GOT3 (cell line): ENCODE data around the gene UBE2E2.

Source experiments
- DNase-seq: peaks from one replicate; lab custom pipeline; 2025; ENCODE audit warnings: mixed read lengths; lab: John Stamatoyannopoulos, UW

Gene UBE2E2

DNA sequence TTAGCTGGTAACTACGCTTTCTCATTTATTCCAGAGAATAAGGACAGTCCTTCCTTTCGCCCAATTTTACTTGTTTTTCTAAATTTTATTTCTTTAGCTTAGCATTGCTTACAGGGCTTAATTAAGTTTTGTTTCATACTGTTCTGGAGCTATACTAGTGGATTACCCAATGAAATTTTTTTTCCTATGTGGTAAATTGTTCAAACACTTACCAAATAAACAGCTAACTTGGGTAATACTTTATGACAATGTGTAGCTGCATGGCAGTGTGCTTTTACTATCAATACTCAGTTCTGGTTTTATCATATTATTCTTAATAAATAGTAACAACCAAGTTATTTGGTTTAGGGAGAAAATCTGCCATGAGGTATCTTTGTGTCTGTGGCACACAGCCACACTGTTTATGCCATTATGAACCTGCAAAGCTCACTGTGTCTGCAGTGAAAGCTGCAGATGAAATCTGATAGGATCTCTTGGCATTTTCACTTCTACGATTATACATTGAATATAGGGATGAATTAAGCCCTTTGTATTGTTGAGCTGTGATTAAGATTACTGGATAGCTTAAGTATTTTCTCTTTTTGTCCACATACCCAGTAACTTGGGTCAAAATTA lies 37.2 kb downstream of the UBE2E2 start:
- DNase-seq, result no peak

DNA sequence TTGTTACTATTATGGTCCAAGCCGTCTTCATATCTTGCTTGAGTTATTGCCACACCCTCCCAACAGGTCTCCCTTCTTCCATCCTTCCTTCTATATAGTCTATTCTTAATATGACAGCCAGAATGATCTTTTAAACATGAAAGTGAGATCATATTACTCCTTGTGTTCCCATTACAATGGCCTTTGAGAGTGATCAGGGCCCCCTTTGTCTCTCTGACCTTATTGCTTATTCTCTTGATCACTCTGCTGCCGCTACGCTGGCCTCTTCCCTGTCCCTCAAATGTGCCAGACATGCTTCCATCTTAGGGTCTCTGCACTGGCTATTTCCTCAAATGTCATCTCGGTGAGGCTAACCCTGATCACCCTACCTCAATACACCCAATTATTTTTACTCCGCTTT lies 38.1 kb downstream of the UBE2E2 start:
- DNase-seq, result no peak

GRCh38 chr3:23242106-23242505 lies 39.0 kb downstream of the UBE2E2 start:
- no peak for DNase-seq

DNA sequence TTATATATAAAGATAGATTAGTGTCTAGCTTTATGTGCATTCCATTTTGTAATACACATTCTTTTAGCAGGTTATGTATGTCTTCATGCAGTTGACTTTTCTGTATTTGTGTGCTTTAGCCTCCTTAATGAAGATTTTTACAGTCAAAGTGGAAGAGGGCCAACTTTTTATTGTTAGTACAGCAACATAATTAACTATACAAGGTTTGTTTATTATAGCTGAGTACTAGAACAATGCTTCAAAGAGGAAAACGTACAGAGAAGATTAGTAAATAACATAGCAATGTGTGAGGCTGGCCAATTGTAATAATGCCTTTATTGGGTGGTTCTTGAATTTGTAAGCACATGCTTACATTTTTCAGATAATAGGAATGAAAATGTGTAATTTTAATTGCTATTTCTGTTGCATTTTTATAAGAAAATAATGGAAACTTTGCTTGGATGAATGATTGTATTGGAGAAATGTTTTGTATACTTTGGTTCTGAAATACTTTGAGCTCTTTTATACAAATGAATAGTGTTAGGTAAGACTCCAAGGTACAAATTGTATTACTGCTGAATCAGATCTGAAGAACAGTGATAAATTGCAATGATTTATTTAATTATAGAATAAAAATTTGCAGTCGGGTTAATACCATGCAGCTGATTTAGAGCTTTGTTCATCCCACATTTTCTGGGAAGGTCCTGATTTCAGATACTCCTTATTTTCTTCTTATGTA lies 41.4 kb downstream of the UBE2E2 start:
- DNase-seq, result no peak

DNA sequence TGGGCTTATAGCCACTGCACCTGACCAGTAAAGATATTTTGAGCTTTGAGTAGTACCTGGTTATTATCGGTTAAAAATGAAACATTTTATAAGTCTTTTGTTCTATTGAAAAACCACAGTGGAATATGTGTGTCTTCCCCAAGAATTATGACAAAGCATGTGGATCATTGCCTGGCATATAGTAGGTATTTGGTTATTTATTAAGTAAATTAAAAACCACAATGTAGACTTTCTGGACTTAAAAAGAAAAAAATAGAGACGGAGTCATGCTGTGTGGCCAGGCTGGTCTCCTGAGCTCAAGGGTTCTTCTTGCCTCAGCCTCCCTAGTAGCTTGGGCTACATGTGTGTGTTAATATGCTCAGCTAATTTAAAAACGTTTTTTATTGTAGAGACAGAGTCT lies 43.5 kb downstream of the UBE2E2 start:
- no peak for DNase-seq

- no peak for DNase-seq
Observed at GRCh38 chr3:23248594-23249131, 45.5 kb downstream of the UBE2E2 start.

DNA sequence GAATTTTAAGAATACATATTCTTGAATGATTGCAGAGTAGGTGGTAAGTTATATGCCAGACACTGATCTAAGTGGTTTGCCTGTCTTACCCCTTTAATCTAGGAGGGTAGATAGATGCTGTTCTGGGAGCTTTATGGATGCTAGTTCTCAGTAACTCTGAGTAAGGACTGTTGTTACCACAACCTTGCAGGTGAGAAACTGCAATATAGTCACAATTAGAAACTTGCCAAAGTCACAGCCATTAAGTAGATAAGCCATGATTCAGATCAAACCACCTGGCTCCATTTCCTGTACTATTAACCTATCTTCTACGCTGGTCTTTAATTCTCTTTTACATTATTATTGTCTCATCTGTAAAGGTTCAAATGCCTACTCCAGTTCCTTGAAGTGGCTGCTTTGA lies 46.8 kb downstream of the UBE2E2 start:
- DNase-seq, result no peak

DNA sequence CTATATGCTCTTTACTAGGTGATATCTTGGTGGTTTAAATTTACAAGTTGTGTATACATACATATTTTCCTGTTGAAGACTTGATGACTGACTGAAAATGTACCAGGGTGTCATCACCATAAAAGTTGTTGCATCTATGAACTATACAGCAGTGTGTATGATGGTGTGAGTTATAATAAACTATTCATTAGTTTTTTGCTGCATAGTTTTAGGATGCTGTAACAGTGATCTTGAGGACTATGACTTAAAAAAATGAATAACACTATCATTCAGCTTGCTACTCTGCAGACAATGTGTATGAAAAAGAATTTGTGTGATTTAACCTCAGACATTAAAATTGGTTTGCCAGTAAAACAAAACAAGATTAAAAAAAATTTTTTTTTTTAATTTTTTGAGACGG lies 49.0 kb downstream of the UBE2E2 start:
- no peak for DNase-seq

GRCh38 chr3:23253214-23253613 lies 50.1 kb downstream of the UBE2E2 start:
- DNase-seq, result no peak

GRCh38 chr3:23254282-23254681 lies 51.2 kb downstream of the UBE2E2 start:
- no peak for DNase-seq

DNA sequence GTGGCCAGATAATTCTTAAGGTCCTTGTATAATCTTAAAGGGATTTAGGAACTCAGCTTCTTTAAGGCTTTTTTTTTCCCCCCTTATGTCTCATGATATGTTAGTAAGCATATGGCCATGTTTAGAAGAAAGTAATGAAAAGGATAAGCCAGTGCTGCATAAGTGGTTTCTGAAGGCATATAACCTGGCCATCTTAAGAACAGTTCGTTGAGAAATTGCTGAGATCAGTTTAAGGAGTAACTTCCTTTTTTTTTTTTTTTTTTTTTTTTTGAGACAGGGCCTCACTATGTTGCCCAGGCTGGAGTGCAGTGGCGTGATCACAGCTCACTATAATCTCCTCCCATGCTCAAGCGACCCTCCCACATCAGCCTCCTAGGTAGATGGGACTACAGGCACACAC lies 51.7 kb downstream of the UBE2E2 start:
- DNase-seq, result no peak

DNA sequence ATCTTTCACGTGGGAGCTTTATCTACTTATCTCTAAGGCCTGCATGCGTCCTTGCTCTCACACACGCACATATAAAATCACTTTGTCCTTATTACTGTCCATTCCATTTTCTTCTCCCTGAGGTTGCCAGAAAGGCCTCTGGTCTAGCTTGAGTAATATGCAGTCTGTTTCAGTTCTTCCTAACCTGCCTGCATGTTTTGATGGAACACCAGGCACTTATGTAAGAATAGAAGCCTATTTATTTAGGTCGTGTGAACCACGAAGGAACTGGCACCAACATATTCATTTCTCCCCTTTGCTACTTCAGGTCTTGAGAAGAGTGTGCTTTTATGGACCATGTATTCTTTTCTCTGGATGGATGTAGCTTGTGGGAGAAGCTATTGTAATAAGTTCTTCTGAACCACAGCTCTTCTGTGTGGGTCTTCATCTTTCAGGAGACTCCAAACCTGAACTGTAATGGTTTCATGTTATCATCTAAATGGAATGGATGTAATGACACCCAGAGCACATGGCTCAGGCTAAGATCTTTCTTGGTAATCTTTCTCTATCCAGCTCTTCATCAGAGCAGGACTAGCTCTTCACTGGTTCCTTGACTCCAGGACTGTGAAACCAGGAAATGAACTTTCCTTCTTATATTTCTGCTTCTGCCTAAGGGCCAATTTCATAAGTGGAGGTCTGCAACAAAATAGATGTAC lies 53.8 kb downstream of the UBE2E2 start:
- DNase-seq, result no peak

DNA sequence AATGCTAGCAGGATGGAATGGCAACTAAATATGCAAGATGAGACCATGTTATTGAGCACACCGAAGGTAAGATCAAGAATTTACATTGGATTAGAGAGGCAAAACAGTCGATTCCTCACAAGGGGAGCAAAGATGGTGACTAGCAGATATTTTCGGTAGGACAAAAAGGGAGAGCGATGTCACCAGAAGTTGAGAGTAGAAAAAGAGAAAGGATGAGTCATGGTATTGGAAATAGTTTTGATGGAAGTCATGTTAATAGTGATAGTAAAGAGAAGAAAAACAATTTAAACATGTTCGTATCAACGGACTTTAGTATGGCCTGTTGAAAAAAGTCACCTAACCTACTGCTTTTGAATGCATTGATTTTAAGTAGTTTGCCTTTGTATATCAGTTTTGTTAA lies 55.0 kb downstream of the UBE2E2 start:
- DNase-seq, result no peak

GRCh38 chr3:23259515-23259914 lies 56.4 kb downstream of the UBE2E2 start:
- no peak for DNase-seq

- DNase-seq, result no peak
Observed at GRCh38 chr3:23262766-23263165, 59.6 kb downstream of the UBE2E2 start.

GRCh38 chr3:23263796-23264195 lies 60.7 kb downstream of the UBE2E2 start:
- no peak for DNase-seq

- DNase-seq, result no peak
Observed at GRCh38 chr3:23264413-23264812, 61.3 kb downstream of the UBE2E2 start.

DNA sequence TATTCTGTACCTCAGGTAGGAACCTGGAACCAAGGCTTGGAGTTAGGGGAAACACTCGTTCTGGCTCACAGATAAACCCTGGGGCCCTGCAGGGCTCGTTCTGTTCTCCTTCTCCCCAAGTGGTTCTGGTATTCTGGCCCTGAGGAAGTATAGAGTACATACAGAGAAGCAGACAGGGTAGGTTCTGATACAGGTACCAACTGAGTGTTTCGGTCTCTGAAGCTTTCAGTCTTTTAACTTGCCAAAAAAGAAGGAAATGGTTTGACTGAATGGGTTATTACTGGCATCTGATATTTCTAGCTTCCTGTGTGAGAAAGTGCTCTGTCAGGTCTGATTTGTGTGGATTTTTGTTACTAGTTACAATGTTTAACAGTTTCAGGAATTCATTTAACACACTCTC lies 67.3 kb downstream of the UBE2E2 start:
- no peak for DNase-seq

GRCh38 chr3:23271876-23272741 lies 69.0 kb downstream of the UBE2E2 start:
- no peak for DNase-seq

DNA sequence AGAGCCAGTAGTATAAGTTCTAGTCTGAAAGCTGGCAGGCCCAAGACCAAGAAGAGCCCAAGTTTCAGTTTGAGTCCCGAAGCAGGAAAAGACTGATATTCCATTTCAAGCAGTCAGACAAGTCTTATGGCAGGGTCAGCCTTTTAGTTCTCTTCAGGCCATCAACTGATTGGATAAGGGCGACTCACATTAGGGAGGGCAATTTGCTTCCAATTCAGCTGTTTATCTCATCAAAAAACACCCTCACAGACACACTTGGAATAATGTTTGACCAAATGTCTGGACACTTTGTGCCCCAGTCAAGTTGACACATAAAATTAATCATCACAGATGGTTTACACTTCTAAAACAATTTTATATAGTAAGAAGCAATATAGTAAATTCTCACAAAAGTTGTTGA lies 69.7 kb downstream of the UBE2E2 start:
- no peak for DNase-seq

DNA sequence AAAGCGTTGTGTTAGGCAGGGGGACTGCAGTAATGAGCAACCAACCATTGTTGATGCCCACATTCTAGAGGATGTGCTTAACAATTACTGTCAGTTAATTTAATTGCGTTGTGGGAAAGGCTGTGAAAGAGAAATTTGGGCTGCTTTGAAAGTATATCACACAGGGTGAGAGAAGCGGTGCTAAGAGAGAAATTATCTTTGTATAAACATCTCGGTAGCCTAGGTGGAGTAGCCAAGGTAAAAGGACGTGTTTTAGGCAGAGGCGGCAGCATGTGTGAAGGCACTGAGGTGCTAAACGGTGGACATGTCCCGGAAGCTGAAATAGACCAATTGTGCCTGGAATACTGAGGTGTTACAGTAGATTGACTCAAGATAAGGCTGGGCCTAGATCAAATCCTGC lies 71.9 kb downstream of the UBE2E2 start:
- no peak for DNase-seq

- no peak for DNase-seq
Observed at GRCh38 chr3:23275814-23276213, 72.7 kb downstream of the UBE2E2 start.
